ENCODE data around the gene TMEM89.

TMEM89 gene

GRCh38 chr3:48652923-48653715 is 31.6 kb upstream of the TMEM89 start:
- Histone ChIP-seq H3K9me2 (replicated peaks; ENCODE audit: control insufficient read depth, low read length) (no peaks in the 10 kb centered on the region), H3K9me3 (ENCODE audit: control insufficient read depth, insufficient read depth, low read length) (no peaks in the 10 kb centered on the region), H4K20me1 (ENCODE audit: control insufficient read depth, insufficient read depth, low read depth, low read length) (no peaks in the 10 kb centered on the region), H3K27me3 (ENCODE audit: control insufficient read depth, low read length) (no peaks in the 10 kb centered on the region), H3K36me3 (ENCODE audit: control insufficient read depth, low read length) (no peaks in the 10 kb centered on the region), H3K79me2 (ENCODE audit: control insufficient read depth, low read length) (no peaks in the 10 kb centered on the region), H3K4me2 (ENCODE audit: low read length) (no peak overlapping the region), H3K27ac (ENCODE audit: low read depth, low read length) (no peak overlapping the region), H3K4me1 (ENCODE audit: control insufficient read depth, low read length) (peaks cover 31% of the 10 kb centered on the region), H3K4me3 (ENCODE audit: low read length) (no peak overlapping the region), H3F3A (ENCODE audit: control insufficient read depth, insufficient read depth) (no peaks in the 10 kb centered on the region)
- TF ChIP-seq EZH2phosphoT487 (IDR thresholded peaks at IDR 0.05; ENCODE audit: borderline replicate concordance, low read length) = no peak
- TF ChIP-seq CTCF (IDR thresholded peaks at IDR 0.05; ENCODE audit: low read depth, low read length, poor library complexity, severe bottlenecking) = no peak

- H4K20me1 ChIP-seq (ENCODE audit: control insufficient read depth, insufficient read depth, low read depth, low read length) = no peaks in the 10 kb centered on the region
- no peaks in the 10 kb centered on the region for H3K9me2 ChIP-seq (replicated peaks; ENCODE audit: control insufficient read depth, low read length)
- H3K4me2 ChIP-seq (ENCODE audit: low read length) = no peak overlapping the region
- no peaks in the 10 kb centered on the region for H3K79me2 ChIP-seq (ENCODE audit: control insufficient read depth, low read length)
- TF ChIP-seq EZH2phosphoT487 (IDR thresholded peaks at IDR 0.05; ENCODE audit: borderline replicate concordance, low read length) (no peak), CTCF (IDR thresholded peaks at IDR 0.05; ENCODE audit: low read depth, low read length, poor library complexity, severe bottlenecking) (no peak)
- no peaks in the 10 kb centered on the region for H3K9me3 ChIP-seq (ENCODE audit: control insufficient read depth, insufficient read depth, low read length)
- no peaks in the 10 kb centered on the region for H3K36me3 ChIP-seq (ENCODE audit: control insufficient read depth, low read length)
- H3F3A ChIP-seq (ENCODE audit: control insufficient read depth, insufficient read depth) = no peaks in the 10 kb centered on the region
- H3K27ac ChIP-seq (ENCODE audit: low read depth, low read length) = no peak overlapping the region
- no peak overlapping the region for H3K4me3 ChIP-seq (ENCODE audit: low read length)
- H3K4me1 ChIP-seq (ENCODE audit: control insufficient read depth, low read length) = peaks cover 31% of the 10 kb centered on the region
- no peaks in the 10 kb centered on the region for H3K27me3 ChIP-seq (ENCODE audit: control insufficient read depth, low read length)
Measured at GRCh38 chr3:48651771-48652170, 30.2 kb upstream of the TMEM89 start.

GRCh38 chr3:48650723-48651122 is 29.2 kb upstream of the TMEM89 start:
- no peak overlapping the region for H3K4me3 ChIP-seq (ENCODE audit: low read length)
- no peaks in the 10 kb centered on the region for H3K79me2 ChIP-seq (ENCODE audit: control insufficient read depth, low read length)
- H3K4me2 ChIP-seq (ENCODE audit: low read length) = no peak overlapping the region
- no peak for TF ChIP-seq EZH2phosphoT487 (IDR thresholded peaks at IDR 0.05; ENCODE audit: borderline replicate concordance, low read length)
- no peak for TF ChIP-seq CTCF (IDR thresholded peaks at IDR 0.05; ENCODE audit: low read depth, low read length, poor library complexity, severe bottlenecking)
- no peaks in the 10 kb centered on the region for H3K36me3 ChIP-seq (ENCODE audit: control insufficient read depth, low read length)
- H3K27ac ChIP-seq (ENCODE audit: low read depth, low read length) = no peak overlapping the region
- H3K9me2 ChIP-seq (replicated peaks; ENCODE audit: control insufficient read depth, low read length) = no peaks in the 10 kb centered on the region
- H3F3A ChIP-seq (ENCODE audit: control insufficient read depth, insufficient read depth) = no peaks in the 10 kb centered on the region
- no peaks in the 10 kb centered on the region for H4K20me1 ChIP-seq (ENCODE audit: control insufficient read depth, insufficient read depth, low read depth, low read length)
- H3K4me1 ChIP-seq (ENCODE audit: control insufficient read depth, low read length) = peaks cover 23% of the 10 kb centered on the region
- no peaks in the 10 kb centered on the region for H3K9me3 ChIP-seq (ENCODE audit: control insufficient read depth, insufficient read depth, low read length)
- H3K27me3 ChIP-seq (ENCODE audit: control insufficient read depth, low read length) = no peaks in the 10 kb centered on the region
